Measurements from ENCODE around the gene ACADS. TPM values are rescaled to one million over a fixed set of nuclear protein-coding genes. Genes with fewer than 3 reads are reported as not detected.

ACADS gene
- 7.2 and 9.4 TPM in 2 replicates for total RNA-seq

DNA sequence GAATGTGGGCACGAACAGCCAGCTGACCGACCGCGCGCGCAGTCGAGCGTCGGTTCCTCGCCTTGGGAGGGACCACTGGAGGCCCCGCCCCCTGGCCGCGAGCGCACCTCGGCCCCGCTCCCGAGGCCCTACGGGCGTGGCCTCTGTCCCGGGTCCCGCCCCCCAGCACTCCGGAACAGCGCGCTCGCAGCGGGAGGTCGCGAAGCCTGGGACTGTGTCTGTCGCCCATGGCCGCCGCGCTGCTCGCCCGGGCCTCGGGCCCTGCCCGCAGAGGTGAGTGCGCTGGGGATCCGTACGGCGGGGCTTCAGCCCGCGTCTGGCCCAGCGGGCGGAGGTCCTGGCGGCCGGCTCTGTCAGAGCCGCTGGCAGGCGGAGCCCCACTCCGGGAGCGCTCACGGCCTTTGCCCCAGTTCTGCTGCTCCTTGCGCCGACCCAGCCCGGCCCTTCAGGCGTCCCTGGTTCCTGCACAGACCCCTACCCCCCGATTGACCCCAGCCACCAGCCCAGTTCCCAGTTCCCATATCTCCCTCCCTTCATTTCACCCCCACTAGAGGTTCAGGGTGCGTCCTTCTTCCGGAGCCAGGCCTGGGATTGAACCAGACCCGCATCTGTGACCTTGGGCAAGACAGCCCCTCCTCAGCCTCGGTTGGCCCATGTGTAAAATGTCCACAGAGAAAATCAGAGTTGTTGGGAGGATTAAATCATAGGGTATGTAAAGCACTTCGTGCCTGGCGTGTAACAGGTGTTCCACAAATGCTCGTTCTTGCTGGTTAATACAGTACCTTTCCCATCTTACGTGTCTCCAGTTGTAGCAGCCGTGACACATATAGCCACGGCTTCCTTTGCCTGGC is at the start of gene ACADS:
Gene ACADS (plus strand): TSS at position 168 of the 851 bp plus-strand sequence. CDS start 60 bp downstream, at position 228.

DNA sequence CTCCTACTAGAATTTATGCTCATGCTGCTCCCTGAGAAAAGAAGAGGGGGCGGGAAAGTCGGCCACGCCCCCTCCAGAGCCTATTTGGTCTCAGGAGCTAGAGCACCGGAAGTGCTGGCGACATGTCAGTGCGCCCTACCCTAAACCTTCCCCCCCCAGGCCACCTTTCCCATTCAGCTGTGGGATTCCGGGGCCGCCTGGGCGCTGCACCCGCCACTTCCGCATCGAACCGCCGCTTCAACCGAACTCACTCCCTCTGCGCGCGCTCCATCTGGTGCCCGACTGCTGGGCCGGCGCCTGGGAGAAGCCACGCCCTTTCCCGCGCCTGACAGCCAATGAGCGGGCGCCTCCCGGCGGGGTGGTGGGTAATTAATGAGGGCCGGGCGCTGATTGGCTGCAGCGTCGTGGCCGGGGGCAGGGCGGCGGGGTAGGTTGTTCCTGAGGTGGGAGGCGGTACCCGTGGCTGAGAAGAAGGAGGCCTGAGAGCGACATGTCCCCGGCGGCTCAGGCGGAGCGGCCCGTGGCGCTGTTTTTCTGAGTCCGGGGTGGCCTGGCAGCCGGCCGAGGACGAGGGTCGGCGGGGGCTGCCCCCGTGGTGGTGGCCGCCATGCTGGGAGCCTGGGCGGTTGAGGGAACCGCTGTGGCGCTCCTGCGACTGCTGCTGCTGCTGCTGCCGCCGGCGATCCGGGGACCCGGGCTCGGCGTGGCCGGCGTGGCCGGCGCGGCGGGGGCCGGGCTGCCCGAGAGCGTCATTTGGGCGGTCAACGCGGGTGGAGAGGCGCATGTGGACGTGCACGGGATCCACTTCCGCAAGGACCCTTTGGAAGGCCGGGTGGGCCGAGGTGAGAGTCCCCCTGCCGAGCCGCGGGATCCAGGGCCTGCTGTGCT is 38.7 kb upstream of the ACADS start, which contains the start of gene MLEC:
Gene MLEC (plus strand): TSS at position 460 of the 888 bp plus-strand sequence. CDS start 148 bp downstream, at position 608.

DNA sequence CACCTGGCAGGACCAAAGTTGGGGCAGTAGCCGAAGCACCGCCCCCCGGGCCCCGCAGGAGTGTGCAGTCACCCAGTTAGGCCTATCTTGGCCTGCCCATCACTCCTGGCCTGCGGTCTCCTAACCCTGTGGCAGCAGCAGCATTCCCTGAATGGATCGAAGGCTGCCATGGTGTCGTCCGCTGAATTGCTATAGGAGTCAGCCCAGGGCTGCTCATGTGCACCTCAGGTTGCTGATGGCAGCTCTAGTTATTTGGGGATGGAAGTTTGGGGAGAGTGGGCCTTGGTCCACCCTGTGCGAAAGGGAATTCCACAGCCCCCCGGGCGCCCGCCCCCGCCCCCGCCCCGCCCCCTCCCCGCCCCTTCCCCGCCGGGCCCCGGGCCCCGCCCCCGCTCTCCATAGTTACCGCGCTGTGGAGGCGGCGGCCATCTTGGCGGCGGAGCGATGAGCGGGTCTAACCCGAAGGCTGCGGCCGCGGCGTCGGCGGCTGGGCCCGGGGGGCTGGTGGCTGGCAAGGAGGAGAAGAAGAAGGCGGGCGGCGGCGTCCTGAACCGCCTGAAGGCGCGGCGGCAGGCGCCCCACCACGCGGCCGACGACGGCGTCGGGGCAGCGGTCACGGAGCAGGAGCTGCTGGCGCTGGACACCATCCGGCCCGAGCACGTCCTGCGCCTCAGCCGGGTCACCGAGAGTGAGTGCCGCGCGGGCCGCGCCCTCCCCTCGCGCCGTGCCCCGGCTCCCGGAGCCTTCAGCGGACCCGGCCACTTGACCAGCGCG is 15.4 kb upstream of the ACADS start, which contains the start of gene UNC119B:
Gene UNC119B (plus strand): TSS at position 428 of the 774 bp plus-strand sequence. CDS start 17 bp downstream, at position 445.

Other genes with a start within 250 kb of the ACADS start
- gene DYNLL1, start 229.7 kb upstream of the ACADS start, total RNA-seq = 228 and 256 TPM in 2 replicates
- 16.5 and 21.9 TPM in 2 replicates for gene COQ5, start 196.7 kb upstream of the ACADS start, total RNA-seq
- 114 and 200 TPM in 2 replicates for gene RNF10, start 191.5 kb upstream of the ACADS start, total RNA-seq
- 9.8 and 38.4 TPM in 2 replicates for gene POP5, start 144.4 kb upstream of the ACADS start, total RNA-seq
- gene CABP1, start 85.2 kb upstream of the ACADS start, total RNA-seq = not detected in 2 replicates
- gene MLEC, start 38.7 kb upstream of the ACADS start, total RNA-seq = 121 and 143 TPM in 2 replicates
- gene UNC119B, start 15.4 kb upstream of the ACADS start, total RNA-seq = 15.8 and 22.0 TPM in 2 replicates
- gene SPPL3, start 178.5 kb downstream of the ACADS start, total RNA-seq = 10.5 and 12.0 TPM in 2 replicates